ENCODE results near the gene SSBP3.

Gene SSBP3

DNA sequence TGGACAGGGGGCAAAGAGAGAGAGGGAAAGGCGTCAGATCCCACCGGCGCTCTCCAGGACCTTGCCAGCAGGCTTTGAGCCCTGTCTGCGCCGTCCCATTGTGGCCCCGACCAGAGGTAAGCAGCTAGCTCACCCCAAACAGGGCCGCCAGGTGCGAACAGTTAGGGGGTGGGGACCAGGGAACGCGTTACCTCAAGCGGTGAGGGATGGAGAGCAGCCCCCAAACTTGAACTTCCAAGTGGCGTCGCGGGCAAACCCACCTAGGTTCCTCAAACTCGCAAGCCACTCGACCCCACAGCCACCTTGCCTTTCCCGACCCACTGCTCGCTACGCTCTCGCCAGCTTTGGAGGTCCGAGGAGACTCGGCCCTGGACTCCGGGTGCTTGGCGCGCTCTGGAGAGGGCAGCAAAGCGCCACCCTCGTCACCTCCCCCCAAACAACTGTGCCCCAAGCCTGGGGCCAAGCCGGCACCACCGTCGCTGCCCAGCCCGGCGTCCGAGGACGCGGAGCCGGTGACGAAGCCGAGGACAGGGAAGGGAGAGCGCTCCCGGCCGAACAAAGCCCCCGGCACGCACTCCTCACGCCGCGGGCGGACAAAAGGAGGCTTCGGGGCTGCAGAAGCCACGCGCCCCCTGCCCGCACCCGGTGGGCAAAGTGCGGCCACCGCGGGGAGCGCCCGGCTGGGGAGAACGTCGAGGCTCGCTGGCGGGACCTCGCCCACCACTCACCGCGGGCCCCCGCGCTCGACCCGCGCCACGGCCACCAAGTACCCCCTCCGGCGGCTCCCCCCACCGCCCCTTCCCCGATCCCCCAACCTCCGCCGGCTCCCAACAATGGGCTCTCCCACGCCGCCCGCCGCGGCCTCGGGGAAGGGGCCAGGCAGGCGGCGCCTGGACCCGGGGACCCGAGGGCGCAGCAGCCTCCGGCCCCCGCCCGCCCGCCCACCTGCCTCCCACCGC lies 976 bp downstream of the SSBP3 start:
- intact Hi-C loops (cut with DNase I; ENCODE audit: low total_unique reads): loop anchor here (5.0 kb wide), 2 partner anchors 143 to 283 kb away; no protein-coding TSS in a partner anchor
- Histone ChIP-seq H3K36me3 (peaks cover 20 to 26% (median 24%) of the 10 kb centered on the region in 3 donors), H3K27me3 (no peaks in the 10 kb centered on the region), H3K4me1 (peaks cover 0 to 56% (median 35%) of the 10 kb centered on the region in 4 donors), H3K27ac (peak overlapping the region; percentile 82 to 89), H3K9me3 (no peaks in the 10 kb centered on the region), H3K4me3 (peak overlapping the region; percentile 83 to 84)
- TF ChIP-seq, protein P1, sequence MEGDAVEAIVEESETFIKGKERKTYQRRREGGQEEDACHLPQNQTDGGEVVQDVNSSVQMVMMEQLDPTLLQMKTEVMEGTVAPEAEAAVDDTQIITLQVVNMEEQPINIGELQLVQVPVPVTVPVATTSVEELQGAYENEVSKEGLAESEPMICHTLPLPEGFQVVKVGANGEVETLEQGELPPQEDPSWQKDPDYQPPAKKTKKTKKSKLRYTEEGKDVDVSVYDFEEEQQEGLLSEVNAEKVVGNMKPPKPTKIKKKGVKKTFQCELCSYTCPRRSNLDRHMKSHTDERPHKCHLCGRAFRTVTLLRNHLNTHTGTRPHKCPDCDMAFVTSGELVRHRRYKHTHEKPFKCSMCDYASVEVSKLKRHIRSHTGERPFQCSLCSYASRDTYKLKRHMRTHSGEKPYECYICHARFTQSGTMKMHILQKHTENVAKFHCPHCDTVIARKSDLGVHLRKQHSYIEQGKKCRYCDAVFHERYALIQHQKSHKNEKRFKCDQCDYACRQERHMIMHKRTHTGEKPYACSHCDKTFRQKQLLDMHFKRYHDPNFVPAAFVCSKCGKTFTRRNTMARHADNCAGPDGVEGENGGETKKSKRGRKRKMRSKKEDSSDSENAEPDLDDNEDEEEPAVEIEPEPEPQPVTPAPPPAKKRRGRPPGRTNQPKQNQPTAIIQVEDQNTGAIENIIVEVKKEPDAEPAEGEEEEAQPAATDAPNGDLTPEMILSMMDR (IDR thresholded peaks at IDR 0.05): no peak
- no peak for DNase-seq

DNA sequence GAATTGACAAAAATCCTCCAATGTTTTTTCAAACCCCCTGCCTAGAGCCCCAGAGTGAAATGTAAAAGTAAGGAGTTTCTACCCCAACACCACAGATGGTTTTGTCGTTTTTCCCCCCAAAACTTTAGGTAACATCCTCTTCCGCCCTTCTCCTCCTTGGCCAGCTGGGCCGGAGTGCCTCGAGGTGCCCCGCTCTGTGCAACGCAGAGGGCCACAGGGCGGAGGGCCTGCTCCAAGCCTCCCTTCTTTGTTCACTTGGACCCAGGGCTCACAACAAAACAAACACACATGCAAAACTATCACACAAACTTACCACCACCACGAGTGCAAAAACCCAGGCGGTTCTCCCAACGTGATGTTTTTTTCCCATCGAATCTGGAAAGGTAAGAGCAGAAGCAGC lies 1.9 kb downstream of the SSBP3 start:
- H3K4me1 ChIP-seq: peaks cover 0 to 56% (median 36%) of the 10 kb centered on the region in 4 donors
- TF ChIP-seq, protein P1 (IDR thresholded peaks at IDR 0.05): no peak
- peak overlapping the region; percentile 83 to 84 for H3K4me3 ChIP-seq
- no peak for DNase-seq
- H3K9me3 ChIP-seq: no peaks in the 10 kb centered on the region
- intact Hi-C loops (cut with DNase I; ENCODE audit: low total_unique reads): loop anchor here (5.0 kb wide), 1 partner anchor 142 kb away; no protein-coding TSS in a partner anchor
- H3K36me3 ChIP-seq: peaks cover 29 to 35% (median 33%) of the 10 kb centered on the region in 3 donors
- peak overlapping the region; percentile 82 to 89 for H3K27ac ChIP-seq
- H3K27me3 ChIP-seq: no peaks in the 10 kb centered on the region

DNA sequence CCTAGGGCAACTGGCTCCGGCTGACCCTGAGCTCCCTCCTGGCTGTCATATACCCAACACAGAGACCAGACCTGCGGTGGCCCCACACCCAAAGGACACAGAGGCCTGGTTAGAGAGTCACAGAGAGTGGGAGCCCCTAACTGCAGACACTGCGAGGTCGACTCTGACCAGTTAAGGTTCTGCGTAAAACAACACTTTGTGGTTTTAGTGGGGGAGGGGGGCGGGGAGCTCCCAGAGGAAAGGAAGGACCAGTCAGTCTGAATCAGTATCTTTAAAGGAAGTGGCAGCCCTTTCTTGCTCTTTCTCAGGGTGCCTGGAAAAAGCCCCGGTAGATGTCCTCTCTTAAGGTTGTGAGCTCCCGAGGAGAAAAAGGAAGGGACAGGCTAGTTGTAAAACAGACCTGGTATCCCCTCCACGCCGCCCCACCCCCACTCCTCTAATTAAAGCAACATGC lies 2.4 kb downstream of the SSBP3 start:
- Histone ChIP-seq H3K27ac (peak overlapping the region; percentile 82 to 89), H3K4me1 (peaks cover 0 to 56% (median 34%) of the 10 kb centered on the region in 4 donors), H3K9me3 (no peaks in the 10 kb centered on the region), H3K36me3 (peaks cover 34 to 40% (median 38%) of the 10 kb centered on the region in 3 donors), H3K27me3 (no peaks in the 10 kb centered on the region), H3K4me3 (peak overlapping the region; percentile 83 to 84)
- intact Hi-C loops (cut with DNase I; ENCODE audit: low total_unique reads): loop anchor here (5.0 kb wide), 1 partner anchor 142 kb away; no protein-coding TSS in a partner anchor
- DNase-seq: no peak
- TF ChIP-seq, protein P1 (IDR thresholded peaks at IDR 0.05): no peak

DNA sequence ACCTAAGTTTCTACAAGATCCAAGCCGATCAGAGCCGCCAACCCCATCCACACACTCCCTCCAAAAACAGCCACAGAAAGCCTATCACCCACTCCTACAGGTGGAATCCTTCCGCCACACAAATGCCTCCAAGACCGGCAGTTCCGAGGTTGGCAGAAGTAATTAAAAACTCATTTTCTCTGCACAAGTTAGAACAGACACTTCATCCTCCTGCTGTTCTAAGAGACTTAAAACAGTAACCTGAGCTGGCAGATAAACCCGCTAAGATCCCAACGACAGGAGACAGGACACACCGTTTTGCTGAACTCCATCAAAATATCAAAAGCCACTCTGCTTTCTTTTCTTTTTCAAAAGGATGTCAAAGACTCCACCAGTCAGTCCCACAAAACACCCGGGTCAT lies 2.8 kb downstream of the SSBP3 start:
- H3K27ac ChIP-seq: peak overlapping the region; percentile 82 to 89
- TF ChIP-seq, protein P1 (IDR thresholded peaks at IDR 0.05): no peak

DNA sequence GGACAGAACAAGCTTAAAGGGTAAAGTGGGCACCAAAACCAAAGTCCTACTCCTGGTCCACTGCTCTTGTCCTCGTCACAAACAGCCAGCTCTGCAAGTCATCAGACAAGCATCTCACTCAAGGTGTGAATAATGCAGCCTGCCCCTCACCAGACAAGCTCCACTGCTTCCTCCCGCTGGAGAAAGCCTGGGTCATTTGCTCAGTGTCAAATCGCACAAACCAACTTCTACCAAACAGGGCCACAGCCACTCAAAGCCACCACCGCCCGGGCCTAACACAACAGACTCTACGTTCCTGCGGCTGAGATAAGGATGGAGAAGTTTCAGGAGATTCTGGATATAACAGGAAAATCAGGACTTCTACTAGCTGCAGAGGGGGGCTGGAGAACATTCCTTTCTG lies 3.3 kb downstream of the SSBP3 start:
- Histone ChIP-seq H3K4me3 (peak overlapping the region; percentile 83 to 84), H3K4me1 (peaks cover 0 to 56% (median 32%) of the 10 kb centered on the region in 4 donors), H3K27me3 (no peaks in the 10 kb centered on the region), H3K9me3 (no peaks in the 10 kb centered on the region), H3K36me3 (peaks cover 43 to 49% (median 47%) of the 10 kb centered on the region in 3 donors), H3K27ac (peak overlapping the region; percentile 82 to 89)
- DNase-seq: no peak
- TF ChIP-seq, protein P1 (IDR thresholded peaks at IDR 0.05): no peak
- intact Hi-C loops (cut with DNase I; ENCODE audit: low total_unique reads): loop anchor here (5.0 kb wide), 1 partner anchor 141 kb away; no protein-coding TSS in a partner anchor

More for the DNA sequence above, 2.8 kb downstream of the SSBP3 start:
- peak overlapping the region; percentile 83 to 84 for H3K4me3 ChIP-seq
- H3K27me3 ChIP-seq: no peaks in the 10 kb centered on the region
- peaks cover 0 to 56% (median 33%) of the 10 kb centered on the region in 4 donors for H3K4me1 ChIP-seq
- intact Hi-C loops (cut with DNase I; ENCODE audit: low total_unique reads): loop anchor here (5.0 kb wide), 1 partner anchor 141 kb away; no protein-coding TSS in a partner anchor
- H3K9me3 ChIP-seq: no peaks in the 10 kb centered on the region
- no peak for DNase-seq
- H3K36me3 ChIP-seq: peaks cover 38 to 44% (median 42%) of the 10 kb centered on the region in 3 donors

Measured in tibial artery (tissue), 4 donors.